NCI-H128 (cell line): Measurements from ENCODE around the gene FCHO1.
A peak's percentile ranks its signal among the peaks of the same experiment; 100 is the strongest.

Source experiments
- DNase-seq: peaks from one replicate; lab custom pipeline; 2025; ENCODE audit not compliant: unreplicated experiment; lab: John Stamatoyannopoulos, UW

Gene FCHO1

DNA sequence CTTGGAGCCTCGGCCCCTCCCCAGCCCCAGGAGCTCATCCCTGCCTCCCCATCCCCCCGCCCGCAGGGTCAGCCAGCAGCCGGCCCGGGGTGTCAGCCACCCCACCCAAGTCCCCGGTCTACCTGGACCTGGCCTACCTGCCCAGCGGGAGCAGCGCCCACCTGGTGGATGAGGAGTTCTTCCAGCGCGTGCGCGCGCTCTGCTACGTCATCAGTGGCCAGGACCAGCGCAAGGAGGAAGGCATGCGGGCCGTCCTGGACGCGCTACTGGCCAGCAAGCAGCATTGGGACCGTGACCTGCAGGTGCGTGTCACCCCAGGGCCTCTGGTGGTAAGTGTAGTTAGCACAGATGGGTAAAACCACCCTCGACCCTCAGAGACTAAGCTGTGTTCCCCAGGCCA is 18.1 kb upstream of the FCHO1 start:
- DNase-seq: no peak

DNA sequence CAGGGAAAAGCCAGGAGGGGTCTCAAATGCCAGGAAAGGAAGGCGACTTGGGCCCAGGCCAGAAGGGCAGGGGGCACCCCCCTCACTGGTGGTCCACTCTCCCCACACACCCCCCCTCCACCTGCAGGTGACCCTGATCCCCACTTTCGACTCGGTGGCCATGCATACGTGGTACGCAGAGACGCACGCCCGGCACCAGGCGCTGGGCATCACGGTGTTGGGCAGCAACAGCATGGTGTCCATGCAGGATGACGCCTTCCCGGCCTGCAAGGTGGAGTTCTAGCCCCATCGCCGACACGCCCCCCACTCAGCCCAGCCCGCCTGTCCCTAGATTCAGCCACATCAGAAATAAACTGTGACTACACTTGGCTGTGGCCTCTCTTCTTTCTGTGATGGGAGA is 17.1 kb upstream of the FCHO1 start:
- DNase-seq: no peak

DNA sequence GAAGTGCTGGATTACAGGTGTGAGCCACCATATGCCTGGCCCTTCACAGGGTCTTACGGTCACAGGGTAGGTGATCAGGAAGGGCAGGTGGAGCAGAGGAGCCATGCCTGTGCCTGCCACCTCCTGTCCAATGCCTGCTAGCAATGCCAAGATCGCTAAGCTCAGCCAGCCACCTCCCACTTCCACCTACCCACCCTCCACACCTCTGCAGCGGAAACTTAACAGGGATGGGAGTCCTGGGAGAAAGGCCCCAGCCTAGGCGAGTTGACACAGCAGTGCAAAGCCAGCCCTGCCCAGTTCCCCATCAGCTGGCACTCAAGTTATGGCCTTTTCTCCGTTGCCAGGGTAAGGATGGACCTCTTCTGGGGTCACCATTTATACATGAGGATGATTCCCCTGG is 15.9 kb upstream of the FCHO1 start:
- no peak for DNase-seq

DNA sequence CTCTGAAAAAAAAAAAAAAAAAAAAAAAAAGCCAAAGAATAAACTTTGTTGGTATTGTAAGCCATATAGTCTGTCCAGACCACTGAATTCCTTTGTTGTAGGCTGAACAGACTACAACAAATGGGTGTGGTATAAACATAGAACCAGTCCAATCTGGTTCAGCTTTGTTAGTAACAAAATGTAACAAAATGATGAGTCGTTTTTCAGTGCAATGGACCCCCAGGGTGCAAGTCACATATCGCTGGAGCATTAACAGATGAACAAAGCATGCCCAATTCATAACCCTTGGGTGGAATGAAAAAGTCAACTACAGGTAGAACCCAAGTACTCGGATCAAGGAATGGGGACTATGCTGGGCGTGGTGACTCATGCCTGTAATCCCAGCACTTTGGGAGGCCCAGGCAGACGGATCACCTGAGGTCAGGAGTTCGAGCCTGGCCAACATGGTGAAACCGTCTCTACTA is 13.6 kb upstream of the FCHO1 start:
- DNase-seq: no peak

DNA sequence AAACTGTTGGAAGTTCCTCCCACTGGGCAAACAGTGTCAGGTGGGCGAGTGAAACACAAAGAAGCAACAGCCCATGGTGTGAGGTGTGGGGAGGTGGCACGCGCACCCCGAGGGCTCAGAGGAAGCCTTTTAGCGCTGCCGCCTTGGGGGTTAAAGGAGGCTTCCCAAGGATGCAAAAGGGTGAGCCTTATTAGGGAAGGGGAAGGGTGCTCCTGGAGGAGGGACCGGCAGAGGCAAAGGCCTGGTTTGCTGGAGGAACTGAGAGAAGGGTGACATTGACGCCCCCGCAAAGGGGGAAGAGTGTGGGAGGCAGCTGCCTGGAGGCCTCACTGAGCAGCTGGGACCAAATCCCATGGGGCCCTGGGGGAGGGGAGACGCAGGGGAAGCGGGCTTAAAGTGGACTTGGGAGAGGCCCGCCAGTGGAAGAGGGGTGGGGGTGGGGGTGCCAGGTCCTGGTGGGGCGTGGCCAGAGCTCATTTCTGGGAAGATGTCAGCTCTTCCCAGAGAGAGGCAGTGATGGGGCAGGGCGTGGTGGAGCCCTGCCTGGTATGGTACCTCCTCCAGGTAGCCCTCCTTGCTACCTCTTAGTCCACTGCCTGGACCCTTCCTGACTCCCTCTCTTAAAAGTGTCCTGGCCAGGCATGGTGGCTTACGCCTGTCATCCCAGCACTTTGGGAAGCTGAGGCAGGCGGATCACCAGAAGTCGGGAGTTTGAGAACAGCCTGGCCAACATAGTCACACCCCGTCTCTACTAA is 12.0 kb upstream of the FCHO1 start:
- no peak for DNase-seq

DNA sequence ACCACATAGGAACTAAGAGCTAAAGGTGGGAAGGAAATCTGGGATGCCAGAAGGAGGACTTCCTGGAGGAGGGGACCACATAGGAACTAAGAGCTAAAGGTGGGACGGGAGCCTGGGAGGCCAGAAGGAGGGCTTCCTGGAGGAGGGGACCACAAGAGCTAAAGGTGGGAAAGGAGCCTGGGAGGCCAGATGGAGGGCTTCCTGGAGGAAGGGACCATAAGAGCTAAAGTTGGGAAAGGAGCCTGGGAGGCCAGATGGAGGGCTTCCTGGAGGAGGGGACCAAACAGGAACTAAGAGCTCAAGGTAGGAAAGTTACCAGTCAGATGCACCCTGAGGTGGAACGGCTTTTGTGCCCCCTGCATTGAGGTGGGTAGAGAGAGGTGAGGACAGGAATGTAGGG is 9.8 kb upstream of the FCHO1 start:
- no peak for DNase-seq

DNA sequence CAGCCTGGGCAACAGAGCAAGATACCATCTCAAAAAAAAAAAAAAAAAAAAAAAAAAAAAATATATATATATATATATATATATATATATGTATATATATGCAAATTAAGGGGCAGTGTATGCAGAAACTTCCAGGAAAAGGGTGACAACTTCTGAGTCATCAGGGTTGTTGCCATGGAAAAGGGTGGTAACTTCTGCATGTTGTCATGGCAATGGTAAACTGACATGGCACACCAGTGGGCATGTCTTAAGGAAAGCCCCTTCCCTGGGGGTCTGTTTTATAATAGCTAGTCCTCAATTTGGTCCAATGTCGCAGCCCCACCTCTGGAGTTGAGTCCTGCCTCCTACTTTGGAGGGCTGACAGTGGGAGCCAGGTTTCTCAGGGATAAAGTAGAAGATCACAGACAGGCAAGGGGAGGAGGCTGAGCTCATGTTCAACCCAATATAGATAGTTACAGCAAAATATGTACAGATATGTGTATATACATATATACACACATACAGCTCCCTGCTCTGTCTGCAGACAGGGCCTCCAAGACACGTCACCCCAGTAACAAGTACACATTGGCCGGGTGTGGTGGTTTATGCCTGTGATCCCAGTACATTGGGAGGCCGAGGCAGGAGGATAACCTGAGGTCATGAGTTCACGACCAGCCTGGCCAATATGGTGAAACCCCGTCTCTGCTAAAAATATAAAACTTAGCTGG is 7.2 kb upstream of the FCHO1 start:
- no peak for DNase-seq

DNA sequence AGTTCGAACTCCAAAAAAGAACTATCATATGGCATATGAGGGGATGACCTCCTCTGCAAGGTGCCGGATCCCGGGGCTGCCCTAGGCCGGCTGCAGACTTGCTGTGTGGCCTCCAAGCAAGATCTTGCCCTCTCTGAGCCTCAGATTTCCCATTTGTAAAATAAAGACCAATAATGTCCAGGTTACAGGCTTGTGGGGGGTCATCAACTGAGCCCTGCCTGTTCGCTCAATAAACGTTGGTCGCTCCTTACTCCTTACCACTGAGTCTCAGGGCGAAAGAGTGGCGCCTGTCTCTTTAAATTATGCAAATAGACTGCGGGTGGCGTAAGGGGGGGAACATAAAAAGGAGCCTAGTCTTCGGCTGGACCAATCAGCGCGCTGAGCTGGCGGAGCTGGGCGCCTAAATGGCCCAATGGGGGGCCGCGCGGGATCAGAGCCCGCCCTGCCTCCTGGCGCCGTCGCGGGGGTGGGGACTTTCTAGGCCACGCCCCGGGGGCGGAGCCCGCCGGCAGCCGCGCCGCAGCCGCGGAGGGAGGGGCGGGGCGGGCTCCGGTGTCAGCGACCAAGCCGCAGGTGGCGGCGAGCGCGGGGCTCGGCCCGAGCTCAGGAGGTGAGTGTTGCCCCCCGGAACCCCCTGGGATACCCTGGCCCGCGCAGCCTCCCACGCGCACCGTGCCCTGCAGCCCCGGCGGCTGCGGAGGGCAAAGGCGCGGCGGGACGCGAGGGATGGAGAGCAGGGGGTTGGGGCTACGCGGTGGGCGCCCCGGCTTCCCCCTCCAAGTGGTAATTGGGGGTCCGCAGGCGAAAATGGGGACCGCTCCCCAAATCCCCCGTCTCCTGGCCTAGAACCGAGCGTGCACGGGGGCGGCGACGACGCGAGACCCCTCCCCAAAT is 3.8 kb upstream of the FCHO1 start:
- DNase-seq: peak; percentile 79

DNA sequence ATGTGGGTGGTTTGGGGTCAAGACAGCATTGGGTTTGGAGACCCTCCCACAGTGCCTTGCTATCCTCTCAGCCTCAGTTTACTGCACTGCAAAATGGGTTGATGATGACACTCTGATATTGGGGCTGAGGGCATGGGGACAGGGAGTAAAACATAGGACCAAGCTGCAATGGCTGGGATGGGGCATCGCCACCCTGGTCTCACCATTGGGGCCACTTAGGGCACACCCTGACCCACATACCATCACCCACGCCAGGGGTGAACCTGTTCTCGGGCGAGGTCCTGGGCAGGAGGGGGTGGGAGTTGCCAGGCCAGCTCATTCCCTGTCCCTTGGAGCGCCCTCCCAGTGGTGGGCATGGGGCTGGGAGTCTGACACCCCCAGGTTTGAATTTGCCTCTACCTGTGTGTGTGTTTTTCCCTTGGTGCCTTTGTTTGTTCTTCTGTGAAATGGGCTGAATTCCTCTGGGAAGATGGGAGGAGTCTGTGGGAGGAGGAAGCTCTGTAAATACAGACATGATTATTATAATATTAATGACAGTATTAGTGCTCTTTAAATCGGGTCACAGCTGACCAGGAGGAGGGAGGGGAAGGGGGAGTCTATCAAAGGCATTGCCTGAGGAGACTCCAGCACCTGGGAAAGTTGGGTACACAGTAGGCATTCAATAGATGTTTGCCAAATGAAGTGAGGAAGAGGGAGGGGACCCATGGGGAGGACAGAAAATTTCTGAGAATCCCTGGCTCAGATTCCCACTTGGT is 2.2 kb upstream of the FCHO1 start:
- DNase-seq: no peak

DNA sequence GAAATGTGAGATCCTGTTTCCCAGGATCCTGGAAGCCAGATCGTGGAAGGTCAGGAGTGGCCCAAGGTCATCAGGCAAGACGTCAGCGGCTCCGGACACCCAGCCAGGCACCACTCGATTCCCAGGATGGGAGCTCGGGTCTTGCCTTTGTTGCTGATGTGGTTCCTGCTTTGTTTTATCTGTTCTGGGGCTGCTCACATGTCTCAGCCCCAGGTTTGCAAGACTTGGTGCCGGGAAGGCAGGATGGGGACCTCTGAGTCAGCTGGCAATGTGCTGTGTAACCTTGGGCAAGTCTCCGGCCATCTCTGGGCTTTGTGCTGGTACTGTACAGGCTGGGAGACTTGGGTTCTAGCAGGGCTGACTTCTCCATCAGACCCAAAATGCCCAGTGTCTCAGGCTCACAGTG is 1.4 kb upstream of the FCHO1 start:
- DNase-seq: no peak

DNA sequence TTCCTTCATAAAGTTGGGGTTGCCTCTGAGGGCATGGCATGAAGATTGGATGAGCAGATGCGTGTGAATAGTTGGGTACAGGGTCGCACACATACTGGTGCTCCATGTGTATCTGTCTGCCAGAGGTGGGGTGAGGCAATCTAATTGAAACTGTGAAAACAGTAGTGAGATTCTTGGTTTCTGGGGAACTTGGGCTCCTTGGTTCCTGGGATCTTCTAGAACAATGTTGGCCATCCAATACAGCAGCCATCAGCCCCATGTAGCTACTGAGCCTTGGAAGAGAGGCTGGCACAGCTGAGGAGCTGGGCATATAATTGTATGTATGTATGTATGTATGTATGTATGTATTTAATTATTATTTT is 616 bp downstream of the FCHO1 start:
- no peak for DNase-seq

DNA sequence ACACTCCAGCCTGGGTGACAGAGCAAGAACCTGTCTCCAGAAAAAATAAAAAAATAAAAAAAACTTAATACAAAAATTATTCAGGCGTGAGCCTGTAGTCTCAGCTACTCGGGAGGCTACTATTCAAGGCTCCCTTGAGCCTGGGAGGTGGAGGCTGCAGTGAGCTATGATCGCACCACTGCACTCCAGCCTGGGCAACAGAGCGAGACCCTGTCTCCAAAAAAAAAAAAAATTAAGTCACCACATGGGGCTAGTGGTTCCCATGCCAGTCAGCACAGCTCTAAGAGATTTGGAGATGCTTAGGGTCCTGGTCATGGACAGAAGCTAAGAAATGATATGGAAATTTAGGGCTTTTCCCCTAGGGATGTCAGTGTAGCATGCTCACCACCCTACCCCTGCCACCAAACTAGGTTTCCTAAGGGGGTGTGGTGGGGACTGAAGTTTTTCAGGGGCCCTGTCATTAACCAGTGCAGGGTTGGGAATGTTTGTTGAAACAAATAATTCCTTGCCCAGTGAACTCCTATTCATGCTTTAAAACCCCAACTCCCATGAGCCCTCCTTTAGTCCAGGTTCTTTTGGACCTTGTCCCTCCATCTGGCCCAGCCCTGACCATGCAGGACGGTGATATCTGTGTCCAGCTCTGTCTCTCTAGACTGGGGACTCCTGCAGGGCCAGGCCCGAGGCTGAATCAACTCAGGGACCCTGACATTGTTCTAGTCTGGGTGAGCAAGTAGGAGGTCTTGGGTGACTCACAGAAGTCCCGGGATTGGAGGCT is 1.8 kb downstream of the FCHO1 start:
- no peak for DNase-seq

DNA sequence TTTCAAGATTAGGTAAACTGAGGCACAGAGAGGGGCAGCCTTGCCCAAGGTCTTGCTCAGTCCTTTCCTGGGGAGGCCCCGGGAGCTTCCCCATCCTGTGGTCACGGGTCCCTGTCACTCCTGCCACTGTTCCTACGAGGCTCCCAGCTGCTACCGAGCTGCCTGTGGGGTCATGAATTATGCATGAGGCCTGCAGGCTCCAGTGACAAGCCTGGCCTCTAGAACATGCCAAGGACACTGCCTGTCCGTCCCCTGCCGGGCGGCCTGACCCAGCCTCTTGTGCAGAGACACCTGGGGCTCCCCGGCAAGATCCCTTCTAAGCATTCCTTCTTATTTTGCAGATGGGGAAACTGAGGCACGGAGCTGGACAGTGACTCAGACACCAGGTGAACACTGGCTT is 2.7 kb downstream of the FCHO1 start:
- no peak for DNase-seq

DNA sequence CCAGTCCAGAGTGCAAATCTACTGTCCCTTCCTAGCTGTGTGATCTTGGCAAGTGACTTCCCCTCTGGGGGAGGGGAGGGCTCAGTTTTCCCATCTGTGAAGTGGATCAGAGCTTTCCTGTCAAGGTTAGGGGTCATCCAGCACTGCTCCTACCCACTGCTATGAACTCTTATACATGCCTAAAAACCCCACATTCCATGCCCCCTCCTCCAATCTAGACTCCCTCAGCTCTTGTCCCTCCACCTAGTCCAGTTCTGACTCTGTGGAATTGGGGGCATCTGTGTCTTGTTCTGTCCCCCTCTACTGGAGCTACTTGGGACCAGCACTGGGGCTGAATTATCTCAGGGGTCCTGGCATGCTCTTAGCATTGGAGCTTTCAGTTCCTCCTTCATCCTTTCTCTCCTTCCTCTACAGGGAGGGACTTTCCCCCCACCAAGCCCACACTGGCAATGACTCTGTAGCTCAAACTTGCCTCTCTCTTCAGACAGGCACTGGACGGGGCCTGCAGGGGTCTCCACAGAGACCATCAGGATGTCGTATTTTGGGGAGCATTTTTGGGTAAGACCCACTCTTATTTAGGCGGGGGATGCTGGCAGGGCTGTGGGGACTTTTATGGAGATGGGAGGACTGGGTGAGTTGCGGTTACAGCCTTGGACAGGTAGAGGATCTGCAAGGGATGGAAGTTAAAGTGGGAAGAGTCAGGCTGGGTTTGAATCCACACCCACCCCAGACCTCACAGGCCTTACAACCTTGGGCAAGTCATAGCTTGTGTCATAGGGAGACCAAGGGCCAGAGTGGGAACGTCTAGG is 3.6 kb downstream of the FCHO1 start:
- no peak for DNase-seq

DNA sequence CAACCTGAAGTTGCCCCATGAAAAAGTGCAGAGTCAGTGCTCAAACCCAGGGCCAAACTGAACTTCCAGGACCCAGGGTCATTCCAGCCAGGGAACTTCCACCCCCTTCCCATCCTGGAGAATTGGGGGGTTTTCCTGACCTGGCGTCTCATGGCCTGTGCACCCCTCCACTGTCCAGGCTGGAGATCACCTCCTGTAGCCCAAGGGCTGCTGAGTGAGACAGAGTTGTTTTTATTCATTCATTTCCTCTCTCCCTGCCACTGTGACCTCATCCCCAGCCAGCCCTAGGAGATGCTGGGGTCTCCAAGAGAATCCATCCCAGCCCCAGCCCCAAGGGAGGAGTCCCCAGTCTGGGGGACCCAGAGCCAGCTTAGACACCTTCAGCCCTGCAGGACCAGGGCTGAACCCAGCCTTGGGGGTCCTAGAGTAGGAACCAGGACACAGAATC is 4.2 kb downstream of the FCHO1 start:
- no peak for DNase-seq

DNA sequence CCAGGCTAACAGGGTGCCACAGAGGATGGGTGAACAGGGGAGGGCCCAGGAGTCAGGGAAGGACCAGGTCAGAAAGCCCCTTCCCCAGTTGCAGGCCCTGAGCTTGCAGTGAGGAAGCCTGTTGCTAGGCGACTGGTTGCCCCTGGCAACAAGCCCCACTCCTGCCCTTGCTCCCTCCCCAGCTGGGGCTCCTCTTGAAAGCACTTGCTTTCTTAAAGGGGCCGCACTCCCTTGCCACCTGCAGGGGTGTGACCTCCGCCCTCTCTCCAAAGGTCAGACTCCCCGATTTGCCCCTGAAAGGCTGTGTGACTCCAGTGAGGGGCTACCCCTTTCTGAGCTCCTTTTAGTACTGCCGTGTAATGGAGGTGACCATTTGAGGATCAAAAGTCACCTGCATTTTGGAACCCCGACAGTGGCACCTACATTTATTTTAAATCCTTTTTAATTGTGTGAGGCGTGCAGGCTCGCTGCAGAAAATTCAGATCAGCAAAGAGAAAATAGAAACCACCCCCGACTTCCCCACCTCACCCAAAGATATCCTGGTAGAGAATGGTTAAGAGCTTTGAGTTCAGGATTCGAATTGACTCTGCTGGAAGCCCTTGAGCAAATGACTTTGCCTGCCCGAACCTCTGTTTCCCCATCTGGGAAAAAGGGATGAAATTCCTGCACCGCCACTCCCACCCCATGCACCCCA is 4.8 kb downstream of the FCHO1 start:
- DNase-seq: peak; percentile 62

DNA sequence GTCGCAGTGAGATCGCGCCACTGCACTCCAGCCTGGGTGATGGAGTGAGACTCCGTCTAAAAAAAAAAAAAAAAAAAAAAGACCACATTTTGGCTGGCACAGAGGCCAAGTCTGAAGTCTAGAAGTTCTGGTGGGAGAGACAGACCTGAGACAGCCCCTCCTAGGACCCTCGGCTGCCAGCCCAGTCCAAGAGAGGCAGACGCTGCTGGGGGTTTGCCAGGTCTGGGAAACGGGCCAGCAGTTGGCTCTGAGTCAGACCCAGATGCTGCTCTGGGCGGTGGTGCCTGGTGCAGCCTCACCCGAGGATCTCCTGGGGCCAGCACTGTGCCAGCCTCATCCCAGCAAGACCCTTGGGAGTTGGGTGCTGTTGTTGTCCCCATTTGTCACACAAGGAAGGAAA is 5.8 kb downstream of the FCHO1 start:
- DNase-seq: no peak

DNA sequence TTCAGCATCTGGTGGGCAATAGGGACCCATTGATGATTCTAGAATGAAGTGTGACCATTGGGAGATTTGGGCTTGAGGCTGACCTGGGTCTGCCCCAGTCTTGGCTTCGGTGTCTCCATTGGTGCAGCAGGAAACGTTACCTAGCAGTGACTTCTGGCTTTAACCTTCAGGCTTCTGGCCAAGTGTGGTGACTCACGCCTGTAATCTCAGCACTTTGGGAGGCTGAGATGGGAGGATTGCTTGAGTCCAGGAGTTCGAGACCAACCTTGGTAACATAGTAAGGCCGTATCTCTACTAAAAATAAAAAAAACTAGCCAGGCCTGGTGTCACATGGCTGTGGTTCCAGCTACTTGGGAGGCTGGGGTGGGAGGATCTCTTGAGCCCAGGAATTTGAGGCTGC is 7.2 kb downstream of the FCHO1 start:
- DNase-seq: no peak

DNA sequence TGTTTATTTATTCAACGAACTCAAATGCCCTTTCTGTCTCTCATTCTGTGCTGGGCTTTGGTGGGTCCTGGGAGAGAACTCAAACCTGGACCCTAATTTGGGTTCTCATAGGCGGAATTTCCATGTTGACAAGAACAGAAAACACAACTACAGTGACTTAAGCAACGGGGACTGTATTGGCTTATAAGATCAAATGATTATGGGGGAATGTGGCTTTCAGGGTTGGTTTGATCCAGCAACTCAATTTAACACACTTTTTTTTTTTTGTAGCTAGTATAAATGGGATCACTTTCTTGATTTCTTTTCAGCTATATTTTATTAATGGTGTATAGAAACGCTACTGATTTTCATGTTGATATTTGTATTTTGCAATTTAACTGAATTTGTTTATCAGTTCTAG is 9.9 kb downstream of the FCHO1 start:
- DNase-seq: no peak
